HCT116 (cell line): ENCODE measurements around the gene PLEKHA5. TPM values are rescaled to one million over a fixed set of nuclear protein-coding genes. Genes with fewer than 3 reads are reported as not detected.

Experiments
- ATAC-seq: fragments of 200-7000 bp; cut with Tn5 transposase; 2 replicates; pipeline ENCODE4 v1.9.1; 2020; ENCODE audit warnings: mild to moderate bottlenecking, moderate library complexity
- BruUV-seq: library from RNA; stranded (reverse); fragments of 400-500 nt; replicated peaks from 2 replicates; lab custom pipeline; 2021; lab: Mats Ljungman, UMichigan
- CTCF ChIA-PET: fragments of 300-600 bp; sonication (Branson Sonifier 250); formaldehyde crosslinking; loops from one replicate; lab custom pipeline; 2021; ENCODE audit warnings: antibody characterized with exemption; lab: Charles Lee
- POLR2A ChIA-PET: fragments of 300-600, 350-600 bp; sonication (Branson Sonifier 250); formaldehyde crosslinking; loops from one replicate; lab custom pipeline; 2021; ENCODE audit warnings: antibody characterized with exemption; lab: Charles Lee
- RAD21 ChIA-PET, 2 experiments: fragments of 300-600 bp; sonication (Branson Sonifier 250); formaldehyde crosslinking; loops; one replicate each; lab custom pipeline; 2023; ENCODE audit warnings: low total read pairs in 2 of 2; ENCODE audit not compliant: uncharacterized antibody in 2 of 2, unreplicated experiment in 2 of 2, low non-redundant PET in 1 of 2; lab: Charles Lee
- DNase-seq: peaks from one replicate; pipeline ENCODE4 v3.0.0-alpha.2; 2010; ENCODE audit warnings: low read depth, low spot score
- H2AFZ ChIP-seq: fragments of 200-600 bp; shearing (Covaris generic), sonication (generic); 2 replicates; pipeline ENCODE4 v1.6.1; 2017; ENCODE audit warnings: low read depth, mixed run types, mixed read lengths, antibody characterized with exemption, low read length; ENCODE audit not compliant: poor library complexity, severe bottlenecking
- H3K27ac ChIP-seq: 2 replicates; pipeline ENCODE4 v1.5.1; 2012; ENCODE audit warnings: low read depth, low read length
- H3K27me3 ChIP-seq: fragments of 200-600 bp; sonication (generic); 2 replicates; pipeline ENCODE4 v1.6.1; 2016; ENCODE audit warnings: mixed run types, low read length, mixed read lengths; ENCODE audit not compliant: insufficient read depth
- H3K36me3 ChIP-seq, 2 experiments: fragments of 200-500 bp in 1 of 2; fragments of 200-600 bp in 1 of 2; sonication (Bioruptor generic) in 1 of 2; sonication (generic) in 1 of 2; 2 replicates each; pipeline versions ENCODE4 v1.5.1 to v1.6.1; 2014 to 2016; ENCODE audit warnings: low read length in 2 of 2, inconsistent platforms in 1 of 2, mixed read lengths in 1 of 2, mixed run types in 1 of 2; ENCODE audit not compliant: insufficient read depth in 2 of 2, control insufficient read depth in 1 of 2
- H3K4me1 ChIP-seq, 2 experiments: fragments of 200-600 bp in 1 of 2; sonication (generic) in 1 of 2; 2 replicates each; pipeline versions ENCODE4 v1.5.1 to v1.6.1; 2012 to 2017; ENCODE audit warnings: low read length in 2 of 2, inconsistent platforms in 1 of 2, mild to moderate bottlenecking in 1 of 2, mixed read lengths in 1 of 2, mixed run types in 1 of 2, moderate library complexity in 1 of 2; ENCODE audit not compliant: insufficient read depth in 2 of 2, control insufficient read depth in 1 of 2
- H3K4me2 ChIP-seq: fragments of 200-600 bp; sonication (generic); 2 replicates; pipeline ENCODE4 v1.6.1; 2017; ENCODE audit warnings: mixed run types, low read length, mixed read lengths
- H3K4me3 ChIP-seq, 2 experiments: fragments of 200-600 bp in 1 of 2; sonication (generic) in 1 of 2; replicated peaks in 1 of 2; 2 replicates each; pipeline ENCODE4 v1.5.1; 2011 to 2016; ENCODE audit warnings: low read length in 2 of 2, control low read depth in 1 of 2, low read depth in 1 of 2, mild to moderate bottlenecking in 1 of 2, mixed read lengths in 1 of 2, mixed run types in 1 of 2
- H3K79me2 ChIP-seq: fragments of 200-600 bp; sonication (generic); 2 replicates; pipeline ENCODE4 v1.6.1; 2017; ENCODE audit warnings: mild to moderate bottlenecking, mixed run types, low read length, moderate library complexity, mixed read lengths; ENCODE audit not compliant: insufficient read depth
- H3K9ac ChIP-seq: fragments of 200-600 bp; sonication (generic); 2 replicates; pipeline ENCODE4 v1.6.1; 2016; ENCODE audit warnings: low read length, mixed read lengths
- H3K9me2 ChIP-seq: fragments of 200-600 bp; sonication (generic), shearing (Covaris generic); 2 replicates; pipeline ENCODE4 v1.6.1; 2017; ENCODE audit warnings: mixed run types, mild to moderate bottlenecking, moderate library complexity; ENCODE audit not compliant: insufficient read depth
- H3K9me3 ChIP-seq, 2 experiments: fragments of 200-500 bp in 1 of 2; fragments of 200-600 bp in 1 of 2; sonication (Bioruptor generic) in 1 of 2; sonication (generic) in 1 of 2; 2 replicates each; pipeline ENCODE4 v1.6.1; 2014 to 2017; ENCODE audit warnings: low read length in 2 of 2, mixed read lengths in 2 of 2, inconsistent platforms in 1 of 2, low read depth in 1 of 2, mild to moderate bottlenecking in 1 of 2, mixed run types in 1 of 2, moderate library complexity in 1 of 2; ENCODE audit not compliant: control insufficient read depth in 1 of 2, insufficient read depth in 1 of 2
- H4K20me1 ChIP-seq: fragments of 200-600 bp; sonication (generic), shearing (Covaris generic); 2 replicates; pipeline ENCODE4 v1.6.1; 2017; ENCODE audit warnings: mixed run types, mild to moderate bottlenecking, moderate library complexity; ENCODE audit not compliant: insufficient read depth
- CBX3 ChIP-seq: IDR thresholded peaks from 2 replicates; pipeline ENCODE4 v1.6.1; 2012; ENCODE audit warnings: low read depth
- CTCF ChIP-seq, 3 experiments: fragments of 200-600 bp in 1 of 3; sonication (generic) in 1 of 3; IDR thresholded peaks in 2 of 3; conservative IDR thresholded peaks in 1 of 3; 2 replicates each; pipeline ENCODE4 v1.5.1; 2012 to 2017; ENCODE audit warnings: low read depth in 2 of 3, low read length in 2 of 3, antibody characterized with exemption in 1 of 3, borderline replicate concordance in 1 of 3, control low read depth in 1 of 3, mild to moderate bottlenecking in 1 of 3, mixed read lengths in 1 of 3, mixed run types in 1 of 3, moderate library complexity in 1 of 3; ENCODE audit not compliant: insufficient read depth in 1 of 3
- EGR1 ChIP-seq: IDR thresholded peaks from 2 replicates; pipeline ENCODE4 v1.6.1; 2012; ENCODE audit warnings: low read depth
- ELF1 ChIP-seq: IDR thresholded peaks from 2 replicates; pipeline ENCODE4 v1.6.1; 2012; ENCODE audit warnings: low read depth, borderline replicate concordance
- EZH2phosphoT487 ChIP-seq: fragments of 200-600 bp; IDR thresholded peaks from 2 replicates; pipeline ENCODE4 v1.6.1; 2018; ENCODE audit warnings: antibody characterized with exemption, borderline replicate concordance
- FOSL1 ChIP-seq: IDR thresholded peaks from 2 replicates; pipeline ENCODE4 v1.6.1; 2012; ENCODE audit warnings: low read depth
- MAX ChIP-seq: IDR thresholded peaks from 2 replicates; pipeline ENCODE4 v1.6.1; 2012
- POLR2A ChIP-seq: IDR thresholded peaks from 2 replicates; pipeline ENCODE4 v1.7.0; 2011; ENCODE audit warnings: borderline replicate concordance; ENCODE audit not compliant: insufficient read depth, insufficient read length; ENCODE audit errors: extremely low read depth
- SIN3A ChIP-seq: IDR thresholded peaks from 2 replicates; pipeline ENCODE4 v1.6.1; 2012; ENCODE audit warnings: low read depth
- SRF ChIP-seq: IDR thresholded peaks from 2 replicates; pipeline ENCODE4 v1.6.1; 2012; ENCODE audit warnings: low read depth
- TCF7L2 ChIP-seq: IDR thresholded peaks from 2 replicates; pipeline ENCODE4 v1.7.0; 2011; ENCODE audit warnings: borderline replicate concordance, inconsistent platforms; ENCODE audit not compliant: insufficient read depth, insufficient read length; ENCODE audit errors: extremely low read depth
- YY1 ChIP-seq: IDR thresholded peaks from 2 replicates; pipeline ENCODE4 v1.6.1; 2011; ENCODE audit warnings: low read length, low read depth, moderate library complexity, mild to moderate bottlenecking; ENCODE audit not compliant: insufficient replicate concordance; ENCODE audit errors: extremely low read depth
- ZFX ChIP-seq: fragments of 450-650 bp; IDR thresholded peaks from 2 replicates; pipeline ENCODE4 v1.6.1; 2017
- ZNF274 ChIP-seq: fragments of 200-500 bp; sonication (Bioruptor generic); IDR thresholded peaks from 2 replicates; pipeline ENCODE4 v1.6.1; 2014; ENCODE audit warnings: mild to moderate bottlenecking, low read depth, low read length, inconsistent platforms
- intact Hi-C: fragments of 100-400 bp; cut with micrococcal nuclease; formaldehyde crosslinking; loops from 2 replicates; pipeline ENCODE4 v1.10.0; 2022
- total RNA-seq: library from RNA; stranded (reverse); gene quantifications from one replicate; pipeline ENCODE4 v1.2.1, GENCODE V29; 2021; ENCODE audit not compliant: unreplicated experiment
- TF ChIP-seq, protein P1 (sequence below): IDR thresholded peaks from 2 replicates; pipeline ENCODE4 v1.6.1; 2011; ENCODE audit warnings: mild to moderate bottlenecking, low read length, moderate library complexity; ENCODE audit not compliant: insufficient replicate concordance; ENCODE audit errors: extremely low read depth
- TF ChIP-seq, protein P2 (sequence below): IDR thresholded peaks from 2 replicates; pipeline ENCODE4 v1.6.1; 2012

Gene PLEKHA5
- total RNA-seq, 1 experiment from 2014 or later, result 18.9 TPM

- H3K36me3 ChIP-seq, result no peaks in the 10 kb centered on the region
- no peak overlapping the region for H3K27ac ChIP-seq
- H4K20me1 ChIP-seq, result no peaks in the 10 kb centered on the region
- no peaks in the 10 kb centered on the region for H3K27me3 ChIP-seq
- H3K4me1 ChIP-seq, result no peaks in the 10 kb centered on the region; a peak in 1 of 4 replicates
- ATAC-seq, result no peak
- ChIA-PET POLR2A (no interaction called here), CTCF (no interaction called here), RAD21 (no interaction called here)
- intact Hi-C loops, result no loop called here
- no peak overlapping the region for H3K9ac ChIP-seq
- no TSS peak for BruUV-seq
- H3K79me2 ChIP-seq, result peaks cover 45% of the 10 kb centered on the region
- no peak for DNase-seq
- no peak overlapping the region for H3K4me2 ChIP-seq
- no peaks in the 10 kb centered on the region for H3K9me2 ChIP-seq
- TF ChIP-seq, protein P1, sequence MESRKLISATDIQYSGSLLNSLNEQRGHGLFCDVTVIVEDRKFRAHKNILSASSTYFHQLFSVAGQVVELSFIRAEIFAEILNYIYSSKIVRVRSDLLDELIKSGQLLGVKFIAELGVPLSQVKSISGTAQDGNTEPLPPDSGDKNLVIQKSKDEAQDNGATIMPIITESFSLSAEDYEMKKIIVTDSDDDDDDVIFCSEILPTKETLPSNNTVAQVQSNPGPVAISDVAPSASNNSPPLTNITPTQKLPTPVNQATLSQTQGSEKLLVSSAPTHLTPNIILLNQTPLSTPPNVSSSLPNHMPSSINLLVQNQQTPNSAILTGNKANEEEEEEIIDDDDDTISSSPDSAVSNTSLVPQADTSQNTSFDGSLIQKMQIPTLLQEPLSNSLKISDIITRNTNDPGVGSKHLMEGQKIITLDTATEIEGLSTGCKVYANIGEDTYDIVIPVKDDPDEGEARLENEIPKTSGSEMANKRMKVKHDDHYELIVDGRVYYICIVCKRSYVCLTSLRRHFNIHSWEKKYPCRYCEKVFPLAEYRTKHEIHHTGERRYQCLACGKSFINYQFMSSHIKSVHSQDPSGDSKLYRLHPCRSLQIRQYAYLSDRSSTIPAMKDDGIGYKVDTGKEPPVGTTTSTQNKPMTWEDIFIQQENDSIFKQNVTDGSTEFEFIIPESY, result no peak
- TF ChIP-seq FOSL1, result no peak
- TF ChIP-seq CBX3, result no peak
- no peak for TF ChIP-seq MAX
- no peak for TF ChIP-seq EZH2phosphoT487
- TF ChIP-seq ELF1, result no peak
- TF ChIP-seq POLR2A, result no peak
- TF ChIP-seq ZNF274, result no peak
- TF ChIP-seq CTCF (IDR thresholded peaks at IDR 0.05 in 2 of 3, conservative IDR thresholded peaks at IDR 0.05 in 1 of 3; ENCODE audit: borderline replicate concordance in 1 of 3, insufficient read depth in 1 of 3, low read depth in 2 of 3, low read length in 2 of 3), result no peak
- no peak for TF ChIP-seq SIN3A
- TF ChIP-seq EGR1, result no peak
- TF ChIP-seq SRF, result no peak
- no peak for TF ChIP-seq YY1
- TF ChIP-seq, protein P2, sequence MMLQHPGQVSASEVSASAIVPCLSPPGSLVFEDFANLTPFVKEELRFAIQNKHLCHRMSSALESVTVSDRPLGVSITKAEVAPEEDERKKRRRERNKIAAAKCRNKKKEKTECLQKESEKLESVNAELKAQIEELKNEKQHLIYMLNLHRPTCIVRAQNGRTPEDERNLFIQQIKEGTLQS, result no peak
- no peak for TF ChIP-seq ZFX
- TF ChIP-seq TCF7L2, result no peak
- no peaks in the 10 kb centered on the region for H3K9me3 ChIP-seq
- no peak overlapping the region for H2AFZ ChIP-seq
- no peak overlapping the region for H3K4me3 ChIP-seq
Measured at GRCh38 chr12:19167708-19168107, 38.2 kb downstream of the PLEKHA5 start.
